Islet of Langerhans (tissue), 1 donor: Measurements from ENCODE around the gene MGAT4A.

Experiments
- FAIRE-seq: peaks from one replicate; lab custom pipeline; 2011; peaks lifted over from hg19 to GRCh38; lab: Jason Lieb, UNC

MGAT4A gene

GRCh38 chr2:98650998-98651397 lies 79.9 kb downstream of the MGAT4A start:
- no peak for FAIRE-seq

DNA sequence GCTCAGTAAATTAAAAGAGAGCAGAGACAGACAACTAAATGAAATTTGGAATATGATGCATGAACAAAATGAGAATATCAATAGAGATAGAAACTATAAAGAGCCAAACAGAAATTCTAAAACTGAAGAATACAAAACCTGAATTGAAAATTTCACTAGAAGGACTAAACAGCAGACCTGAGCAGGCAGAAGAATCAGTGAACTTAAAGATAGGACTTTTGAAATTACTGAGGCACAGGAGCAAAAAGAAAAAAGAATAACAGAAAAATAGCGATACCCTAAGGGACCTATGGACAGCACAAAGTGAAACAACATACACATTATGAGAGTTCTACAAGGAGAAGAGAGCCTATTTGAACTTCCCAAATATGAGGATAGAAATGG lies 80.9 kb downstream of the MGAT4A start:
- FAIRE-seq: no peak

- peak; percentile 92 for FAIRE-seq
Observed at GRCh38 chr2:98649135-98649991, 81.6 kb downstream of the MGAT4A start.

DNA sequence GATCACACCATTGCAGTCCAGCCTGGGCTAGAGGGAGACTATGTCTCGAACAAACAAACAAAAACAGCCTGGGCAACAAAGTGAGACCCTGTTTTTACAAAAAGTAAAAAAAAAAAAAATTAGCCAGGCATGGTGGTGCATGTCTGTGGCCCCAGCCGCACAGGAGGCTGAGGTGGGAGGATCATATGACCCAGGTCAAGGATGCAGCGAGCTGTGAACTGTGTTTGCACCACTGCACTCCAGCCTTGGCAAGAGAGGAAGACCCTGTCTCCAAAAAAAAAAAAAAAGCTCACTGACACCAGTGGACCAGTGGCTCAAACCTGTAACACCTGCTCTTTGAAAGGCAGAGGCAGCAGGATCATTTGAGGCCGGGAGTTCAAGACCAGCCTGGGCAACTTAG lies 82.5 kb downstream of the MGAT4A start:
- FAIRE-seq: no peak

DNA sequence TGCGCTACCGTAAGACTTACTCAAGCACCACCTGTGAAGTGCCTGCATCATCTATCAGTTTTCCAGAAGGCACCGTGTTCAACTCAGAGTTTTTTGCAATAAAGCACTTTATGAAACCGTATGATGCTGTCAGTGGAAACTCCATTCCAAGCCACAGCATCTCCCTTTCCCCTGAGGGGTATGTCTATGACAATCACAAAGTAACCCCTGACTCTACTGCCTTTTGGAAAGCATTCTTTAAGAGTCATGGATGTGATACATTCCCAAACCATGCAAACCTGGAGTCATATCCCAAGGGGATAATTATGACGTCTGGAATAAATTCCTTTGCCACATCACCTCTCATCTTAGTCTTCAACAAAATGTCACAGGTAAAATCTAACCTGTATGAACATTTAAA lies 83.3 kb downstream of the MGAT4A start:
- FAIRE-seq: no peak

- no peak for FAIRE-seq
Observed at GRCh38 chr2:98643496-98644100, 87.3 kb downstream of the MGAT4A start.

DNA sequence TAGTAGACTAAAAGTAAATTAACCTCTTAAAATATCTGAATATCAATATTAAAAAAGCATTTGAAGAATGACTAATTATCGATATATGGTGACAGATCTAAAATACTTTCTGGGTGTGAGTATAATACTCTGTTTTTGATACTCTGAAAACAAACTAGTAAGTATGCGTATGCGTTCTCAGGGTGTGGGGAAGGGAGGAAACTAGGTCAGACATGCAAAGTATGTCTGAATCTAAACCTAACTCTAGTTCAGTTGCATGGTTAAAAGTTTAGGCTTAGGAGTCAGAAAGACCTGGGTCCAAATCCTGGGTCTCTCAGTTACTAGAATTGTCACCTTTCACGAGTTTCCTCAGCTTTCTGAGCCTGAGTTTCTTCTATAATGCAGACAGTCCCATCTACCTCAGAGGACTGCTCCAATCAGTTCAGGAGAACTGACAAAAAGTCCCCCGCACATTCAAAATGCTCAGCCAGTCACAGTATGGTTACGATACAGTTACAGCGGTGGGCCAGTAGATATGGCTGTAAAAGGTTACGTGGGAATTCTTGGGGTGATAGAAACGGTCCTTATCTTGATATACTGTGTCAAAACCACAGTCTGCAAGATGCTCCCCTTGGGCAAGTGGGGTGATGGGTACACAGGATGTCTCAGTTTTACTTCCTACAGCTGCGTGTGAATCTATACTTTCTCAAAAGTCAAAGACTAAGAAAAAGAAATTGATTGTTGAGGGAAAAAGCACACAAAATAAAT lies 93.4 kb downstream of the MGAT4A start:
- FAIRE-seq: no peak

- FAIRE-seq: no peak
Observed at GRCh38 chr2:98634406-98635092, 96.4 kb downstream of the MGAT4A start.

- no peak for FAIRE-seq
Observed at GRCh38 chr2:98632351-98632750, 98.6 kb downstream of the MGAT4A start.

- no peak for FAIRE-seq
Observed at GRCh38 chr2:98623657-98624056, 107.3 kb downstream of the MGAT4A start.

DNA sequence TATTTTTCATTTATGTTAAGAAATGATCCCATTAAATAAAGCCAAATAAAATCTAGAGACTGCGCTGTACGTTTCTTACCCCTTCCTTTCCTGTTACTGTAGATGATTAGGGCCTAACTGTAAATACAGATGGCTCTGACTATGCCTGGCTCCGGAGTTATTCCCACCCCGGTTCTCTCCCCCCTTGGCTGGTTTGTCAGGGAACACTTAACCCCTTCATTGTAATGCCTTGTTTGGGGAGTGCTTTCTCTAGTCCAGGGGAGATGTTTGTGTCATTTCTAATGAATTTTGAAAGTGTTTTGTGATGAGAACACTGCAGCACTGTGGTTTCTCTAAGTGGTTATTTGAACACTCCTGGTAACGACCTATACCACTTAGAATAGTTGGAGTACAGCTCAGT lies 113.8 kb downstream of the MGAT4A start:
- no peak for FAIRE-seq

GRCh38 chr2:98615481-98615880 lies 115.5 kb downstream of the MGAT4A start:
- no peak for FAIRE-seq

DNA sequence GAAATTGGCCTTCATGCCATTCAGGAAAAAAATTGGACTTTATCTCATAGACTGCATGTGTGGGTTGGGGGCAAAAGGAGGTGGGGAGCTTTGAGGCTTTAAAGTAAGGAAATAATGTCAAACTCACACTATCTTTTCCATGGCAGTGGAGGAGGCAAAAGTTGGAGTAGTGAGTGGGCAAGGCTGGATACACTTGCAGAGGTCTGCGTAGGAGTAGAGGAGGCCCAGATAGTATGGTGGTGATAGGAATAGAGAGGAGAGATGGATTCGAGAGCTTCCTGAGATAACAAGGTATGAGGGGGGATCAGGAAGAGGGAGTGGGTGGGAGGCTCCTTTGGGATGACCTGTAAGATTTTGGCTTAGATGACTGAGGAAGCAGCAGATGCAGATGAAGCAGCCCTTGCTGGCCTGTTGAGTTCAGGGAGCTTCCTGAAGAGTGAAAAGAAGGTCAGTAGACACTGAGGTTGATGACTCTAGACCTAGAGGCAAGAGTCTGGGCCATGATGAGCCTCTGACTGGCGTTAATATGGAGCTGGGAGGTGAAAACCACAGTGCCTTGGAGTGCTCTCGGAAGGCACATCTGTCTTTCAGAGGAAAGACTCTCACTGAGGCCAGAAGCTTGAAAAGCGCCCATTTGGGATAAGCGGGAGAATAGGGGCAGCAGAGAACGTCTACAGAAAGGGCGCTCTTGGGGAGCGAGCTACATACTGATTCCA lies 116.8 kb downstream of the MGAT4A start:
- no peak for FAIRE-seq

- no peak for FAIRE-seq
Observed at GRCh38 chr2:98608962-98609604, 121.8 kb downstream of the MGAT4A start.

DNA sequence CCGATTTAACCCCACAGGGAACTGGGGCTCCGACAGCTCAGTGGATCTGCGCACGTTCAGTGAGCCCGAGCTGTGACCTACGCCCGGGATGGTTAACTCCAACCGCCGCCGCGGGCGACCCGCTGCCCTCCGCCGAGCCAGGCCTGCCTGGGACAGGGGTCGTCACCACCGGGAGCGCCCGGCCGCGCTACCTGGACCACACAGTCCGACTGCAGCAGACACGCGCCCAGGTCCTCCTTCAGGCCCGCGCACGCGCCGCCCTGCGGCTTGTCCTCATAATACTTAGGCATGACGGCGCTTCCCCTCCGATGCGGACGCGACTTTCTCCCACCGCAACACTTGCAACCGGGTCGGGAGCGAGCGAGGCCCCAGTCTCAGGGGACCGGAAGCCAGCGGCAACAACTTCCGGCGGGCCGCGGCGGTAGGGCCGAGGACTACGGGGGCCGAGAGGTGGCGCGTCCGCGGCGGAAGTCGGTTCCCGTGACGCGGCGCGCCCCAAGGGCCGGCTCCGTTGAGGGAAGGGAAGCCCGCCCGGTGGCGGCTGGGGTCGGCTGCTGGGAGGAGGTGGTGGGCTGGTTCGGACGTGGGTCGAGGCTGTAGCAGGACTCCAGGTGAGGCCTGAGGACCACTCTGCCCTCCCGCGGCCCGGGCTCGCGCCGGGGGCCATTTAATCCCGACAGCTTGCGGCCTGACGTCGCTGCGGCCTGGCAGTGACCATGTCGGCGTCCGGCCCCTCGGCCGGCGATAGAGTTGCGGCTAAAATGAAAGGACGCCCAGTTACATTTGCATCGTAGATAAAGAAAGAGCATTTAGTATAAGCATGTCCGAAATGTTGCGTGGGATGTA lies 122.6 kb downstream of the MGAT4A start, which contains the start of the genes COA5 and UNC50:
Gene COA5 (minus strand): TSS at position 397 of the 846 bp plus-strand sequence. CDS start 107 bp downstream, at position 290.
Gene UNC50 (plus strand): TSS at position 474 of the 846 bp plus-strand sequence. CDS start 1,171 bp downstream, outside the sequence.
- FAIRE-seq: no peak

DNA sequence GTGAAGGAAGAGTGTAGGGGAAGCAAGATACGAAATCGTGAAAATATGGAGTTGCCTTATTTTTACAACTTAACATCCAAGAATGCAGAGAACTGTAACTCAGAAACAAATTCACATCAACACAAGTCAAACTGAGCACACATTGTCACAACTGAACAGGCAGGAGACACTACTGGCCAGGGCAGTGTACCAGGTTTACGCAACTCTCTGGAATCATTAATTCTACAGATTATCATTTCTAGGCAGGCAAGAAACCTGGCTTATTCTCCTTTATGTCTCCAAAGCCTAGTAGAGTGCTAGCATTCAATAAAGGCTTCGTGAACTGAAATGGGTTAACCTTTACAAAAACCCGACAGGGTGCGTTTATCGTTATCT lies 123.2 kb downstream of the MGAT4A start:
- FAIRE-seq: no peak

DNA sequence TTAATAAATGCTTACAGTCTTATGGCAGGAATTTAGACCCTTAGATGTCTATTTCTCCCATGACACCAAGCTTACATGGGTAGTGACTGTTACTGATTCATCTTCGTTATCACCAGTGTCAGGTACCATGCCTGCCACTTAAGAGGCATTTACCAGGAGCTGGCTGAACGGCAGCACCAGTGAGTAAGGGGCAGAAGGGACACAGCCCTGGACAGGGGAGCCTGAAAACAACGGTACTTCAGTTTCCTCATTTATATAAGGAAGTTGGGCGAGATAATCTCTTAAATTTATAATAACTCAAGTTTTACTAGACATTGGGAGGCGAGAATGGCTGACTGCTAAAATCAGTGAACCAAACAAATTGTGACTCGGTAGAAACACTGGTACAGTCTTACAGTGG lies 123.8 kb downstream of the MGAT4A start:
- FAIRE-seq: no peak

GRCh38 chr2:98606431-98606830 lies 124.5 kb downstream of the MGAT4A start:
- FAIRE-seq: no peak

GRCh38 chr2:98605076-98605475 lies 125.9 kb downstream of the MGAT4A start:
- no peak for FAIRE-seq

DNA sequence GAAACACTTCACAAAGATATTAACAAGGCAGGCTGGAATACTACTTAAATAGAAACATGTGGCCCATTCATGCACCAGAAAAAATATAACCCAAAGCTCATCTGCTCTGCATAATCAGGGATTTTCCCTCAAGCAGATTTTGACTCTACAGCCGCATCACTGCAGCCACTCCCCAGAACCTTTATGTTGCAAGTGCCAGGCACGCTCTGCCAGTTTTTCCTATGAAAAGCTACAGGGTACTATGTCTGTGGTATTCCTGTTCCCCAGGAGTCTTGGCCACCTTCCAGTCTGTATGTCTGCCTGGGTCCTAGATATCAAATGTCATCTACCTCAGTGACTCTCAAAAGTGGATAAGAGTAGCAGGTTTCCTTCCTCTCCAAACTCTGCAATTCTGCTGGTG lies 126.4 kb downstream of the MGAT4A start:
- no peak for FAIRE-seq
